H1 (cell line): ENCODE data around the gene UVSSA. TPM values are rescaled to one million over a fixed set of nuclear protein-coding genes. Genes with fewer than 3 reads are reported as not detected.
A peak's percentile ranks its signal among the peaks of the same experiment; 100 is the strongest.

Experiments used
- CTCF ChIA-PET: fragments of 300-600 bp; sonication (Branson Sonifier 250); formaldehyde crosslinking; loops from one replicate; lab custom pipeline; 2021; ENCODE audit not compliant: partially characterized antibody; lab: Charles Lee
- POLR2A ChIA-PET: fragments of 300-600 bp; sonication (Branson Sonifier 250); formaldehyde crosslinking; loops from one replicate; lab custom pipeline; 2021; ENCODE audit warnings: inconsistent platforms; ENCODE audit not compliant: partially characterized antibody; lab: Charles Lee
- DNase-seq, 2 experiments: peaks; one replicate each; pipeline versions ENCODE4 v3.0.0 to v3.0.0-alpha.2; 2010 to 2022; ENCODE audit warnings: low spot score in 2 of 2, low read depth in 1 of 2, mixed read lengths in 1 of 2
- FAIRE-seq: peaks from 2 replicates; lab custom pipeline; 2011; peaks lifted over from hg19 to GRCh38; lab: Jason Lieb, UNC
- H2AFZ ChIP-seq: 2 replicates; pipeline ENCODE4 v1.8.1; 2012; ENCODE audit warnings: low read length, inconsistent platforms
- H2AK5ac ChIP-seq: 2 replicates; pipeline ENCODE4 v1.6.1; 2013; ENCODE audit warnings: low read depth, low read length
- H2BK120ac ChIP-seq: replicated peaks from 2 replicates; pipeline ENCODE3; 2013; ENCODE audit warnings: low read depth, low read length, inconsistent platforms
- H2BK12ac ChIP-seq: 2 replicates; pipeline ENCODE4 v1.6.1; 2013; ENCODE audit warnings: low read depth, low read length
- H2BK15ac ChIP-seq: 2 replicates; pipeline ENCODE4 v1.6.1; 2013; ENCODE audit warnings: low read length
- H2BK20ac ChIP-seq: 2 replicates; pipeline ENCODE4 v1.6.1; 2013; ENCODE audit warnings: low read length
- H2BK5ac ChIP-seq: 2 replicates; pipeline ENCODE4 v1.6.1; 2013; ENCODE audit warnings: low read depth, low read length
- H3K14ac ChIP-seq: 2 replicates; pipeline ENCODE4 v1.6.1; 2013; ENCODE audit warnings: inconsistent platforms; ENCODE audit not compliant: insufficient read length
- H3K18ac ChIP-seq: 2 replicates; pipeline ENCODE4 v1.6.1; 2013; ENCODE audit warnings: low read length; ENCODE audit errors: extremely low read depth
- H3K23ac ChIP-seq: 2 replicates; pipeline ENCODE4 v1.6.1; 2013; ENCODE audit warnings: inconsistent platforms; ENCODE audit not compliant: insufficient read length
- H3K23me2 ChIP-seq: 2 replicates; pipeline ENCODE4 v1.6.1; 2013; ENCODE audit warnings: low read depth, low read length
- H3K27ac ChIP-seq: 2 replicates; pipeline ENCODE4 v1.6.1; 2011; ENCODE audit warnings: low read depth, low read length, inconsistent platforms
- H3K27me3 ChIP-seq, 4 experiments: replicated peaks in 1 of 4; 1 replicate in 1 of 4; 2 replicates in 3 of 4; pipeline versions ENCODE4 v1.6.1 to v1.8.1; 2011 to 2013; ENCODE audit warnings: low read length in 3 of 4, mild to moderate bottlenecking in 3 of 4, inconsistent platforms in 2 of 4, mixed read lengths in 2 of 4, moderate library complexity in 1 of 4; ENCODE audit not compliant: control insufficient read depth in 3 of 4, insufficient read depth in 3 of 4; ENCODE audit errors: extremely low read depth in 1 of 4
- H3K36me3 ChIP-seq, 4 experiments: 2 replicates each; pipeline versions ENCODE4 v1.6.1 to v1.8.1; 2011 to 2013; ENCODE audit warnings: mild to moderate bottlenecking in 4 of 4, low read length in 3 of 4, moderate library complexity in 2 of 4, control low read depth in 1 of 4, inconsistent platforms in 1 of 4; ENCODE audit not compliant: insufficient read depth in 4 of 4, control insufficient read depth in 2 of 4
- H3K4ac ChIP-seq: replicated peaks from 2 replicates; pipeline ENCODE3; 2013; ENCODE audit warnings: low read length, low read depth, mixed read lengths, inconsistent platforms; ENCODE audit not compliant: insufficient read length
- H3K4me1 ChIP-seq, 4 experiments: replicated peaks in 1 of 4; 1 replicate in 1 of 4; 2 replicates in 3 of 4; pipeline versions ENCODE4 v1.6.1 to v1.8.1; 2011 to 2013; ENCODE audit warnings: low read length in 3 of 4, inconsistent platforms in 2 of 4, mixed read lengths in 1 of 4; ENCODE audit not compliant: insufficient read depth in 4 of 4, control insufficient read depth in 3 of 4
- H3K4me2 ChIP-seq, 2 experiments: 2 replicates each; pipeline versions ENCODE4 v1.6.1 to v1.8.1; 2011 to 2013; ENCODE audit warnings: low read depth in 2 of 2, low read length in 2 of 2, control low read depth in 1 of 2, inconsistent platforms in 1 of 2, mild to moderate bottlenecking in 1 of 2; ENCODE audit not compliant: insufficient read depth in 1 of 2
- H3K4me3 ChIP-seq, 4 experiments: fragments of 200-600, 300-600 bp in 1 of 4; sonication (generic), shearing (Covaris generic), sonication (Bioruptor Twin) in 1 of 4; 2 replicates each; pipeline versions ENCODE4 v1.5.1 to v1.8.1; 2011 to 2016; ENCODE audit warnings: low read length in 4 of 4, low read depth in 3 of 4, control low read depth in 2 of 4, inconsistent platforms in 2 of 4, mild to moderate bottlenecking in 2 of 4, mixed read lengths in 1 of 4, moderate library complexity in 1 of 4; ENCODE audit not compliant: insufficient read depth in 2 of 4; ENCODE audit errors: extremely low read depth in 1 of 4
- H3K56ac ChIP-seq: replicated peaks from 2 replicates; pipeline ENCODE3; 2013; ENCODE audit warnings: low read depth, mild to moderate bottlenecking, mixed read lengths, low read length, inconsistent platforms; ENCODE audit not compliant: insufficient read length
- H3K79me1 ChIP-seq: 2 replicates; pipeline ENCODE4 v1.6.1; 2013; ENCODE audit warnings: low read depth, low read length, control low read depth
- H3K79me2 ChIP-seq, 2 experiments: 2 replicates each; pipeline versions ENCODE4 v1.6.1 to v1.8.1; 2012 to 2013; ENCODE audit warnings: low read length in 2 of 2, mild to moderate bottlenecking in 2 of 2, inconsistent platforms in 1 of 2; ENCODE audit not compliant: insufficient read depth in 2 of 2, control insufficient read depth in 1 of 2
- H3K9ac ChIP-seq, 4 experiments: replicated peaks in 1 of 4; 1 replicate in 1 of 4; 2 replicates in 3 of 4; pipeline versions ENCODE4 v1.6.1 to v1.8.1; 2011 to 2013; ENCODE audit warnings: low read depth in 3 of 4, low read length in 3 of 4, control low read depth in 2 of 4, mild to moderate bottlenecking in 2 of 4, moderate library complexity in 2 of 4, inconsistent platforms in 1 of 4; ENCODE audit errors: extremely low read depth in 1 of 4
- H3K9me3 ChIP-seq, 2 experiments: 2 replicates each; pipeline versions ENCODE4 v1.6.1 to v1.8.1; 2012 to 2013; ENCODE audit warnings: mild to moderate bottlenecking in 2 of 2, moderate library complexity in 2 of 2, control low read depth in 1 of 2, inconsistent platforms in 1 of 2, low read depth in 1 of 2, low read length in 1 of 2, mixed read lengths in 1 of 2; ENCODE audit not compliant: insufficient read depth in 2 of 2
- H4K20me1 ChIP-seq, 2 experiments: replicated peaks in 1 of 2; 2 replicates each; pipeline versions ENCODE3 to v1.8.1; 2011 to 2013; ENCODE audit warnings: inconsistent platforms in 2 of 2, low read length in 2 of 2, mild to moderate bottlenecking in 1 of 2; ENCODE audit not compliant: insufficient read depth in 2 of 2, control insufficient read depth in 1 of 2
- H4K5ac ChIP-seq: 2 replicates; pipeline ENCODE4 v1.6.1; 2013; ENCODE audit warnings: low read length, low read depth, mixed read lengths, inconsistent platforms; ENCODE audit not compliant: insufficient read length
- H4K8ac ChIP-seq: 2 replicates; pipeline ENCODE4 v1.8.0; 2013; ENCODE audit warnings: mild to moderate bottlenecking, moderate library complexity, low read length, inconsistent platforms; ENCODE audit not compliant: insufficient read depth; ENCODE audit errors: extremely low read depth
- H4K91ac ChIP-seq: replicated peaks from 2 replicates; pipeline ENCODE3; 2013; ENCODE audit warnings: low read length, mixed read lengths, inconsistent platforms; ENCODE audit not compliant: insufficient read length
- EZH2 ChIP-seq: fragments of 200-600 bp; sonication (generic); IDR thresholded peaks from 2 replicates; pipeline ENCODE4 v1.7.1; 2012; ENCODE audit warnings: low read depth, mild to moderate bottlenecking, moderate library complexity, low read length, inconsistent platforms; ENCODE audit not compliant: severe bottlenecking
- PHF8 ChIP-seq: fragments of 200-600 bp; sonication (generic); conservative IDR thresholded peaks from 2 replicates; pipeline ENCODE4 v1.7.1; 2012; ENCODE audit warnings: low read depth, mild to moderate bottlenecking, inconsistent platforms, low read length, moderate library complexity
- SUZ12 ChIP-seq: fragments of 200-600 bp; sonication (generic); IDR thresholded peaks from 2 replicates; pipeline ENCODE4 v1.6.1; 2012; ENCODE audit warnings: mild to moderate bottlenecking, inconsistent platforms, low read length, moderate library complexity, mixed read lengths
- TAF1 ChIP-seq: IDR thresholded peaks from 2 replicates; pipeline ENCODE4 v1.6.1; 2011; ENCODE audit warnings: mild to moderate bottlenecking, low read depth, low read length
- WGBS, 2 experiments: shearing (Covaris generic) in 1 of 2; methylation state at CpG; one replicate each; pipeline versions ENCODE4 v1.1.6 to v1.1.7; 2013 to 2015; ENCODE audit warnings: low lambda C conversion rate in 2 of 2, mixed read lengths in 2 of 2, inconsistent platforms in 1 of 2, low coverage in 1 of 2, missing lambda C conversion rate in 1 of 2; ENCODE audit not compliant: insufficient replicate concordance in 2 of 2, insufficient coverage in 1 of 2, insufficient read length in 1 of 2; ENCODE audit errors: extremely low coverage in 1 of 2, missing lambda C conversion rate in 1 of 2; 5-methylcytosine and 5-hydroxymethylcytosine counted together
- polyA plus RNA-seq, 7 experiments: library from polyadenylated mRNA; depleted of rRNA in 3 of 7; stranded (reverse) in 5 of 7; unstranded in 2 of 7; fragments of >200 nt in 5 of 7; fragments of 200-250 nt in 2 of 7; gene quantifications; 1 replicate in 5 of 7; 2 replicates in 1 of 7; 4 replicates in 1 of 7; pipeline versions ENCODE4 v1.2.1 to v1.2.3, GENCODE V29; 2011 to 2013; ENCODE audit warnings: missing spikeins in 2 of 7, mixed read lengths in 2 of 7
- total RNA-seq: library from RNA; stranded (reverse); fragmentation: NEBNext Ultra II Directional; extraction: Animal tissue kit (Norgen Biotek cat#: 25700); gene quantifications from 2 replicates; pipeline ENCODE4 v1.2.1, GENCODE V29; 2021
- TF ChIP-seq, protein P1 (sequence below): IDR thresholded peaks from 2 replicates; pipeline ENCODE4 v1.6.1; 2012; ENCODE audit warnings: inconsistent platforms

Gene UVSSA
- total and polyA plus RNA-seq, 2 of the 8 experiments (the other 6 are each of a cell fraction or from before 2014, with no cell fraction given) = 14.5 to 19.4 TPM

DNA sequence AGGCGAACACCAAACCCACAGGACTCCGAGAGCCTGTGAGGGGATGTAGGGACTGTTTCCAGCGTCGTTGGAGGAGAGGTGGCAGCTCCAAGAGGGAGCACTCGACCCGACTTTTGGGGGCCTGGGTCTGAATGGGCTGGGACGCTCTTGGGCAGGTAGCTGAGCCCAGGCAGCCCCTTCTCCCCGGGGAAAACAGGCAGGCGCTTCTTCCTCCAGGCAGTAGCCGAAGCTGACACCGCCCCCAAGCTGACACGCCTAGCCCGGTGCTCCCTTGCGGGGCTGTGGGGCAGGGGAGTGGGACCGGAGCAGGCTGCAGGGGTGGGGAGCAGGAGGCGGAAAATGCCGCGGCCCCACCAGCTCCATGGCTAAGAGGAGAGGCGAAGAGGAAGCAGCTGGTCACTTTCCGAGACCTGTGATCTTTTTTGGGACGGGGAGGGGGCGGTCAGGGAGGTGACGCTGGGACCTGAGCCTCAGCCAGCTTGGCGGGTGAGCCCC is 55.1 kb downstream of the UVSSA start:
- H4K20me1 ChIP-seq = peaks cover 0 to 11% of the 10 kb centered on the region in 2 experiments
- H3K4me2 ChIP-seq = peak overlapping the region; percentile 22 to 33; a peak in 1 of 4 replicates
- H2BK5ac ChIP-seq = no peak overlapping the region
- ChIA-PET CTCF (interaction anchor here (0.8 to 2.9 kb wide), 12 partner anchors 7 to 239 kb away, joined by 3 to 14 read pairs (median 6); no protein-coding TSS in a partner anchor), POLR2A (no interaction called here)
- no peak overlapping the region for H3K56ac ChIP-seq
- no peak overlapping the region for H4K8ac ChIP-seq
- no peak for DNase-seq
- no peak overlapping the region for H2BK20ac ChIP-seq
- peaks cover 2% of the 10 kb centered on the region; the same call in 1 of the 2 replicates for H3K23me2 ChIP-seq
- H3K9me3 ChIP-seq = peaks cover 11 to 17% of the 10 kb centered on the region in 2 experiments
- H3K23ac ChIP-seq = no peak overlapping the region
- H2BK12ac ChIP-seq = no peak overlapping the region
- TF ChIP-seq EZH2 (peak; percentile 0), PHF8 (no peak), SUZ12 (peak; percentile 31; the same call in 1 of the 2 replicates), TAF1 (no peak)
- TF ChIP-seq, protein P1, sequence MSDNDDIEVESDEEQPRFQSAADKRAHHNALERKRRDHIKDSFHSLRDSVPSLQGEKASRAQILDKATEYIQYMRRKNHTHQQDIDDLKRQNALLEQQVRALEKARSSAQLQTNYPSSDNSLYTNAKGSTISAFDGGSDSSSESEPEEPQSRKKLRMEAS = no peak
- FAIRE-seq = no peak
- no peaks in the 10 kb centered on the region for H3K79me2 ChIP-seq
- H2BK120ac ChIP-seq = no peak overlapping the region
- H3K4ac ChIP-seq = no peak overlapping the region
- peaks cover 0 to 24% (median 4%) of the 10 kb centered on the region in 4 experiments; a peak in 5 of 7 replicates for H3K4me1 ChIP-seq
- no peak overlapping the region for H4K91ac ChIP-seq
- H2AK5ac ChIP-seq = no peak overlapping the region
- no peaks in the 10 kb centered on the region for H3K79me1 ChIP-seq
- peaks cover 65 to 71% (median 69%) of the 10 kb centered on the region in 4 experiments for H3K27me3 ChIP-seq
- no peak overlapping the region for H3K4me3 ChIP-seq
- H3K36me3 ChIP-seq = peaks cover 0 to 27% (median 0%) of the 10 kb centered on the region in 4 experiments; a peak in 1 of 8 replicates
- no peak overlapping the region for H2BK15ac ChIP-seq
- no peak overlapping the region for H3K27ac ChIP-seq
- no peak overlapping the region for H3K14ac ChIP-seq
- 52% methylated on average over 18 of the region's 24 CpGs; no CpG with 5 or more reads in 1 of the 2 experiments for WGBS, 2 experiments
- H3K18ac ChIP-seq = no peak overlapping the region; the same call in 1 of the 2 replicates
- H4K5ac ChIP-seq = no peak overlapping the region
- H3K9ac ChIP-seq = no peak overlapping the region
- no peak overlapping the region for H2AFZ ChIP-seq
